ENCODE data around the gene GARNL3. TPM values are rescaled to one million over a fixed set of nuclear protein-coding genes. Genes with fewer than 3 reads are reported as not detected.

Gene GARNL3
- total RNA-seq, 2 donors from 2014 or later: 34.2 to 34.4 TPM

GRCh38 chr9:127389381-127390247 lies 125.0 kb downstream of the GARNL3 start:
- H3K27ac ChIP-seq: no peak overlapping the region
- intact Hi-C loops (cut with DNase I): no loop called here

GRCh38 chr9:127390248-127390545 lies 125.6 kb downstream of the GARNL3 start:
- intact Hi-C loops (cut with DNase I): no loop called here
- TF ChIP-seq CTCF (IDR thresholded peaks at IDR 0.05): no peak
- TF ChIP-seq POLR2AphosphoS5 (IDR thresholded peaks at IDR 0.05): no peak
- TF ChIP-seq POLR2A (IDR thresholded peaks at IDR 0.05): no peak
- H3K9me3 ChIP-seq: no peaks in the 10 kb centered on the region
- no peak overlapping the region for H3K4me3 ChIP-seq
- H3K4me1 ChIP-seq (replicated peaks): no peaks in the 10 kb centered on the region
- DNase-seq (ENCODE audit: low spot score): no peak
- H3K36me3 ChIP-seq: no peaks in the 10 kb centered on the region
- H3K27ac ChIP-seq: no peak overlapping the region
- 56% methylated on average over 2 of the region's 2 CpGs for WGBS
- no peaks in the 10 kb centered on the region for H3K27me3 ChIP-seq (replicated peaks; ENCODE audit: insufficient read depth)

More at GRCh38 chr9:127389381-127390247, 125.0 kb downstream of the GARNL3 start:
- DNase-seq (ENCODE audit: low spot score): no peak
- 75% methylated on average over 4 of the region's 4 CpGs for WGBS
- no peaks in the 10 kb centered on the region for H3K27me3 ChIP-seq (replicated peaks; ENCODE audit: insufficient read depth)
- no peaks in the 10 kb centered on the region for H3K9me3 ChIP-seq
- no peak overlapping the region for H3K4me3 ChIP-seq
- no peak for TF ChIP-seq POLR2AphosphoS5 (IDR thresholded peaks at IDR 0.05)
- TF ChIP-seq POLR2A (IDR thresholded peaks at IDR 0.05): no peak
- no peak for TF ChIP-seq CTCF (IDR thresholded peaks at IDR 0.05)
- no peaks in the 10 kb centered on the region for H3K4me1 ChIP-seq (replicated peaks)
- no peaks in the 10 kb centered on the region for H3K36me3 ChIP-seq

GRCh38 chr9:127390563-127390962 lies 126.0 kb downstream of the GARNL3 start:
- Histone ChIP-seq H3K9me3 (no peaks in the 10 kb centered on the region), H3K36me3 (no peaks in the 10 kb centered on the region), H3K4me3 (no peak overlapping the region), H3K4me1 (replicated peaks) (no peaks in the 10 kb centered on the region), H3K27me3 (replicated peaks; ENCODE audit: insufficient read depth) (no peaks in the 10 kb centered on the region), H3K27ac (no peak overlapping the region)
- intact Hi-C loops (cut with DNase I): no loop called here
- TF ChIP-seq POLR2A (IDR thresholded peaks at IDR 0.05) (no peak), CTCF (IDR thresholded peaks at IDR 0.05) (no peak), POLR2AphosphoS5 (IDR thresholded peaks at IDR 0.05) (no peak)
- WGBS: 75% methylated on average over 5 of the region's 5 CpGs
- DNase-seq (ENCODE audit: low spot score): no peak

- H3K27me3 ChIP-seq (replicated peaks; ENCODE audit: insufficient read depth): no peaks in the 10 kb centered on the region
- DNase-seq (ENCODE audit: low spot score): no peak
- H3K27ac ChIP-seq: no peak overlapping the region
- no peaks in the 10 kb centered on the region for H3K9me3 ChIP-seq
- no peaks in the 10 kb centered on the region for H3K36me3 ChIP-seq
- H3K4me3 ChIP-seq: no peak overlapping the region
- no peak for TF ChIP-seq POLR2A (IDR thresholded peaks at IDR 0.05)
- no peak for TF ChIP-seq CTCF (IDR thresholded peaks at IDR 0.05)
- TF ChIP-seq POLR2AphosphoS5 (IDR thresholded peaks at IDR 0.05): no peak
- 81% methylated on average over 5 of the region's 5 CpGs for WGBS
- intact Hi-C loops (cut with DNase I): no loop called here
- H3K4me1 ChIP-seq (replicated peaks): peaks cover 4% of the 10 kb centered on the region
These were observed 127.6 kb downstream of the GARNL3 start for GRCh38 chr9:127392166-127392565.

- intact Hi-C loops (cut with DNase I): no loop called here
- H3K27ac ChIP-seq: no peak overlapping the region
- no peak overlapping the region for H3K4me3 ChIP-seq
- no peak for TF ChIP-seq POLR2A (IDR thresholded peaks at IDR 0.05)
- no peaks in the 10 kb centered on the region for H3K27me3 ChIP-seq (replicated peaks; ENCODE audit: insufficient read depth)
- H3K9me3 ChIP-seq: no peaks in the 10 kb centered on the region
- peaks cover 4% of the 10 kb centered on the region for H3K4me1 ChIP-seq (replicated peaks)
- H3K36me3 ChIP-seq: no peaks in the 10 kb centered on the region
- WGBS: 91% methylated on average over 5 of the region's 5 CpGs
- no peak for DNase-seq (ENCODE audit: low spot score)
These were observed 128.4 kb downstream of the GARNL3 start for GRCh38 chr9:127392976-127393375.
